OCI-LY7 (cell line): ENCODE data around the gene IFT27.

Source experiments
- CTCF ChIP-seq: fragments of 200-600 bp; sonication (generic); conservative IDR thresholded peaks from 2 replicates; pipeline ENCODE4 v1.5.1; 2014; ENCODE audit warnings: mild to moderate bottlenecking, antibody characterized with exemption, low read length, moderate library complexity, mixed read lengths
- EZH2phosphoT487 ChIP-seq: fragments of 200-600 bp; sonication (generic); IDR thresholded peaks from 2 replicates; pipeline ENCODE4 v1.6.1; 2018; ENCODE audit warnings: low read depth, borderline replicate concordance, mild to moderate bottlenecking, mixed run types, antibody characterized with exemption, low read length, moderate library complexity, mixed read lengths

DNA sequence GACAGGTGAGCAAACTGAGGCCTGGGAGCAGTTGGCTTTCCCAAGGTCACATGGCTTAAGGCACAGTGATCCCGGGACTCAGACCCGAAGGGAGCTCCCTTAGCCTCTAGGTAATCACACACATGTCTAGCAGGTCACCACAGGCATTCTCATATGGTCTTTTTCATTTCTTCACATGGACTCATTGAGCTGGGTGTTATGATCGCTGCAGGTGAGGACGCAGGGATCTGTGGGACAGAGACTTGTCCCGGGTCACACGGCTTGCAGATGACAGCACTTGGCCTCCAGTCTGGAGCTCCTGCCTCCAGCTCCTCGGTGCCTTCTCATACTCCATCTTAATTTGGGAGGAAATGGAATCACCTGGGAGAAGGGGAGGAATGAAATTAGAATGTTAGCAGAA, 48.8 kb downstream of the IFT27 start:
- no peak for TF ChIP-seq EZH2phosphoT487
- TF ChIP-seq CTCF = no peak
